HG03025 (cell line): ENCODE measurements around the gene CIC.

ENCODE experiments used
- ATAC-seq: cut with Tn5 transposase; IDR thresholded peaks from one replicate; pipeline ENCODE4 v1.9.1; 2021; ENCODE audit warnings: mild to moderate bottlenecking, moderate library complexity; ENCODE audit not compliant: unreplicated experiment, low FRiP score

Gene CIC

GRCh38 chr19:42301646-42302203, 32.7 kb downstream of the CIC start, which contains the start of gene PRR19:
PRR19 (plus strand) TSS chr19:42302132; CDS start chr19:42309585, 7,453 bp downstream.
- no peak for ATAC-seq

DNA sequence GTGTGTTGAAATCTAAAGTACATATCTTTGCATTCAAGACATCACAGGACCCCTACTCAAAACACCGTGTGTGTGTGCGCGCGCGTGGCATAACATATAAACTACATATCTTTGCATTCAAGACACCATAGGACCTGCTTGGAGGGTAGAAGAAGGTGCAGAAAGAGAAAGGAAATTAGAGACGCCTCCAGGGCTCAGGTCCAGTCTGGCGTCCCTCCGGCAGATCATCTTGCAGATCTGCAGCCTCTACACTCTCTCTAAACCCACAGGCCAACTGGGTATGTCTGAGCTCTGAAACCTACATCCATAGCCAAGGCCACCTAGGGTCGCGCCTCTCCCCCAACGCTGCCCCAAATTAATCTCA, 34.0 kb downstream of the CIC start:
- no peak for ATAC-seq

GRCh38 chr19:42303876-42304275, 34.8 kb downstream of the CIC start:
- no peak for ATAC-seq

DNA sequence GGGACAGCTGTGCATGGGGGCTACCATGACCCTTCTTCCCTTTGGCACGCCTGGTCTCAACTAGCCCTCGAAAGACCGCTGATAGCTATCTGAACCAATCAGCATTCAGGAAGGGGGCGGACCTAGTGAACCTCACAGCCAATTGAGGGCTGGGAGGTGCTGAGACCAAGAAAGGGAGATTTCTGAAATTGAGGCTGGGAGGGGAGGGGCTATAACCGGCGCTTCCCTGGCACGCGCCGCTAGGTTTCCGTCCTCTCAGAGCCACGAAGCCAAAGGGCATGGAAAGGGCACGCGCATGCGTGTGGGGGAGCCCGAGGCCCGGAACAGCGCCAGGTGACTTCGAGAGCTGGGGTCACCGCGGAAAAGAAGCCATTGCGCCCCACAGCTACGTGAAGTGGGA, 37.6 kb downstream of the CIC start:
- ATAC-seq, result no peak

GRCh38 chr19:42309686-42310085, 40.6 kb downstream of the CIC start:
- no peak for ATAC-seq

GRCh38 chr19:42311657-42312056, 42.6 kb downstream of the CIC start:
- no peak for ATAC-seq

DNA sequence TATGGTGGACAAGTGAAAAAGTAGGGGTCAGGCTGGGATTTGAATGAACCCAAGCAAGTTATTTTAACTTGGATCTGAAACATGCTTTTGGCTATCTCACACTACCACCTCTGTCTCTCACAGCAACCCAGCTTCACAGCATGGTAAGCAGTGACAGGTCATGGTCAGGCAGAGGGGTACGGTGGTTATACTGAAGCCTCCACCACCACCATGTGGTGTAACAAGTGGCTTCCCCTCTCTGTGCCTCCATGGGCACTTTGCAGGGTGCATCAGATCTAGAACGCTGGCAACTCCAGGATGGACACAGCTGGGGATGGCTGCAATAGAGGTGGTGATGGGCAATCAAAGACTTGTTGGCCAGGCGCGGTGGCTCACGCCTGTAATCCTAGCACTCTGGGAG, 43.3 kb downstream of the CIC start:
- ATAC-seq, result no peak

DNA sequence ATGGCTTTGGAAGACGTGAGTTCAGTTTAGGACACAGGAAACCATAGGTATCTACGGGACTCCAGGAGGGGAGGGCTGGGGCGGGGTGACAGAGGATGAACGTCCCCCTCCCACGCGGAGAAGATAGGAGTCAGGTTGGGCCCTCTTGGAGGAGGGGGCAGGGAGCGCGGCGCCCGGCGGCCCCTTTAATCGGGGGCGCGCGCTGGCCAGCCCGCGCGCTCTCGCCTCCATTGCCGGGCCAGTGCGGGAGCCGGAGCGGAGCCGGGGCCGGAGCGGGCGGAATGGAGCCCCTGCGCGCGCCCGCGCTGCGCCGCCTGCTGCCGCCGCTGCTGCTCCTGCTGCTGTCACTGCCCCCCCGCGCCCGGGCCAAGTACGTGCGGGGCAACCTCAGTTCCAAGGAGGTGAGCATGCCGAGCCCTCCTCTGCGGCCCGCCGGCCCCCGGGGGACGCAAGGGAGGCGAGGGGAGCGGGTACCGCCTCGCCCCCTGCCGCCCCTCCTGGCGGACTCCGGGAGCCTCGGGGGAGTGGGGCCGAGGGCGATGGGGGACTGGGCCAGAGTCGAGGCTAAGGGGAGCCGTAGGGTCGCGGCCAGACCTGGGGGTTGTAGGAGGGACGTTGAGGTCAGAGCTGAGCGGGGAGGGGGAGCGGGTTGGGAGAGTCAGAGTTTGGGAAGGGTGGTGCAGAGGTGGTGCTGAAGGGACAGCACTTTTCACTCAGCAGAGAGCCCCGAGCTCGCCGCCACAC, 44.2 kb downstream of the CIC start, which contains the start of gene TMEM145:
Gene TMEM145 (plus strand): TSS at position 214 of the 744 bp plus-strand sequence. CDS start 68 bp downstream, at position 282.
- no peak for ATAC-seq

DNA sequence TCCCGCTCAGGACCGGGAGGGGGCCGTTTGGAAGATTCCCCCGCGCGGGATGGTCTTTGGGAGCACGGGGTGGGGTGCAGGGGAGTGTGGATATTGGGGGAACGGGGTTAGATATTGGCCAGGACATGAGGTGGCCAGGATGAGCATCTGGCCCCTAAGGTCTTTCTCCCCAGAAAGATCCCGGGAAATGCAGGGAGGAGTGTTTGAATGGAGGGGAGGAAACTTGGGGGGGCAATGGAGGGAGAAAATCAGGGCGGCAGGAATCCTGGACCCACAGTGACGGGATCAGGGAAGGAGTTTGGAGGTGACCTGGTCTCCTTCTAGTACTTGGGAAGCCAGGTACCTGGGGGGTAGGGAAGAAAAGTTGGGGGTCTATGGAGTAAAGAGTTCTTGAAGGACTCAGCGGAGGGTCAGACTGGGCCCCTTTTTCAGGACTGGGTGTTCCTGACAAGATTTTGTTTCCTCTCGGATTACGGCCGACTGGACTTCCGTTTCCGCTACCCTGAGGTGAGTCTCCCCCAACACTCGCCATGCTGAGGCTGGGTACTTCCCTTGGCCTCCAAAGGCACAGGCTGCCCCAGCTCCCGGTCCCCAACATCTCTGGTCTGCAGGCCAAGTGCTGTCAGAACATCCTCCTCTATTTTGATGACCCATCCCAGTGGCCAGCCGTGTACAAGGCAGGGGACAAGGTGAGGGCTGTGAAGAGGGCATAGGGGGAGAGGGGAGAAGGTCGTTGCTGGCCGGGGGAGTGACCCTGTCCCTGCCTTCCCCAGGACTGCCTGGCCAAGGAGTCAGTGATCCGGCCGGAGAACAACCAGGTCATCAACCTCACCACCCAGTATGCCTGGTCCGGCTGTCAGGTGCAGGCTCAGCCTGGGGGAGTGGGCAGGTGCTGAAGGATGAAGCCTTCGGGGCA, 45.0 kb downstream of the CIC start:
- ATAC-seq, result no peak

DNA sequence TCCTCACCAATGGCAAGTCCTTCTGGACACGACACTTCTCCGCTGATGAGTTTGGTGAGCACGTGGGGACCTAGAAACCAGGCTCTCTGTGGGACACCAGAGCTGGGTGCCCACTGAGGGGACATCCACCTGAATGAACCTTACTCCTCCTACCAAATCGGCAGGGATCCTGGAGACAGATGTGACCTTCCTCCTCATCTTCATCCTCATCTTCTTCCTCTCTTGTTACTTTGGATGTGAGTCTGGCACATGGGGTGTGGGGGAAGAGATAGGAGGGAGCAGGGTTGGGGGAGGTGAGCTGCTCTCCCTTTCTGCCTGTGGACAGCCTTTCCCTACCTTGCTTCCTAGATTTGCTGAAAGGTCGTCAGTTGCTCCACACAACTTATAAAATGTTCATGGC, 46.0 kb downstream of the CIC start:
- ATAC-seq, result no peak

DNA sequence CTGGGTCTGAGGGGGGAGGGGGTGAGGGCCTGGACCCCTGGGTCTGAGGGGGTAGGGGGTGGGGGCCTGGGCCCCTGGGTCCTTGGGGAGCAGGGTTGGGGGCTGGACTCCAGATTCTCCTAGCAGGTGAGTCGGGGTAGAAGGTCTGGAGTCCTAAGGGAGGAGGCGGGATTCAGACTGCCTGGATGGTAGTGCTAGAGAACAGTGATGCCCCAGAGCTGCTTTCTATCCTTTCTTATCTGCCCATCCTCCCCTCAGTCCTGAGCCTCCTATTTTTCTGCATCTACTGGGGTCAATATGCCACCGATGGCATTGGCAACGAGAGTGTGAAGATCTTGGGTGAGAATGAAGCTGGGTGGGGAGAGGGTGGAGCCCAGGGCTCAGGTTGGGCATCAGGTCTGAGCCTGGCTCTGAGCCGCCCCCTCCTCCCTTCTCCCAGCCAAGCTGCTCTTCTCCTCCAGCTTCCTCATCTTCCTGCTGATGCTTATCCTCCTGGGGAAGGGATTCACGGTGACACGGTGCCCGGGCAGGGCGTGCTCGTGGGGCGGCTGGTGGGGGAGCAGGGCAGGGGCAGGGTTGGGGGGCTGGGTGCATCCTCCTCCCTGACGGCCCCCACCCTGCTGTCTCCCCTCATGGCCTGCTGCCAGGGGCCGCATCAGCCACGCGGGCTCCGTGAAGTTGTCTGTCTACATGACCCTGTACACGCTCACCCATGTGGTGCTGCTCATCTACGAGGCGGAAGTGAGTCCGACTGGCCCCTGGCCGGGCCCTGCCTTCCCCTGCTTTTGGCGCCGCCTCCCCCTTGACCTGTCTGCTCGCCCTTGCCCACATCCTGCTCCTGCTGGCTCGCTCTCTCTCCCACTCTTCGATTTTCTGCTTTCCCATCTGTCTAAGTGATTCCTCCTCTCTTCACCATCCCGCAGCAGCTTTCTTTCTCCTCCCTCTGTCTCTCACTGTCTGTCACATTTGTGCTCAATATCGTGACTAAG, 47.5 kb downstream of the CIC start:
- no peak for ATAC-seq

GRCh38 chr19:42317535-42317934, 48.5 kb downstream of the CIC start:
- no peak for ATAC-seq

GRCh38 chr19:42322305-42322704, 53.3 kb downstream of the CIC start:
- no peak for ATAC-seq

- ATAC-seq, result no peak
These were observed 54.4 kb downstream of the CIC start for GRCh38 chr19:42323473-42323851.

- ATAC-seq, result no peak
These were observed 55.0 kb downstream of the CIC start for GRCh38 chr19:42323852-42324654.

DNA sequence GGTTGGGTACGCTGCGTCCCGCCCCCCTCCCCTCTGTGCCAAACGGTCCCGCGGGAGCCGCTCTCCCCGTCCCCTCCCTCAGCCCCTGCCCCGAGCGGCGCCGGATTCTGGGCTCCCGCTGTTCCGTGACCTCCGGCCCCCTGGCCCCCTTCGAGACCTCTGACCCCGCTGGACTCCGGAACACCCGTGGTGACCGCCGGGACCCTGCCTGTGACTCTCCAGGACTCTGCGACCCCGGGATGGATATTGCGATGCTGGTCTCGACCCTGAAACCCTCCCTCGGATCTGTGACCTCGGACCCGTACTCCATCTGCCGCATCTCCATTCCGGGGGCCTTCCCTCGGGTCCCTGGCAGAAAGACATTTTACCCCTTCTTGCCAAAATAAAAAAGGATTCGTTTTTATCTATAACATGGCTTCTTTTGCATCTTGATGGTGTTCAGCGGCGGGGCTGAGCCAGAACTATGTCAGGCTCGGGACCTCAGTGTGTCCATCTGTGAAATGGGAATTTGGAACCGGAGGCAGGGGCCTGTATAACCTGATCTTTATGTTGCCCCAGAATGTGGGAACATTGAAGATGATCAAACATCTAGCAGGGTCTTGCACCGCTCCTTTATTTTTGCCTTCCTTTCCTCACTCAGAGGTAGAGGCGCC, 55.7 kb downstream of the CIC start:
- no peak for ATAC-seq

DNA sequence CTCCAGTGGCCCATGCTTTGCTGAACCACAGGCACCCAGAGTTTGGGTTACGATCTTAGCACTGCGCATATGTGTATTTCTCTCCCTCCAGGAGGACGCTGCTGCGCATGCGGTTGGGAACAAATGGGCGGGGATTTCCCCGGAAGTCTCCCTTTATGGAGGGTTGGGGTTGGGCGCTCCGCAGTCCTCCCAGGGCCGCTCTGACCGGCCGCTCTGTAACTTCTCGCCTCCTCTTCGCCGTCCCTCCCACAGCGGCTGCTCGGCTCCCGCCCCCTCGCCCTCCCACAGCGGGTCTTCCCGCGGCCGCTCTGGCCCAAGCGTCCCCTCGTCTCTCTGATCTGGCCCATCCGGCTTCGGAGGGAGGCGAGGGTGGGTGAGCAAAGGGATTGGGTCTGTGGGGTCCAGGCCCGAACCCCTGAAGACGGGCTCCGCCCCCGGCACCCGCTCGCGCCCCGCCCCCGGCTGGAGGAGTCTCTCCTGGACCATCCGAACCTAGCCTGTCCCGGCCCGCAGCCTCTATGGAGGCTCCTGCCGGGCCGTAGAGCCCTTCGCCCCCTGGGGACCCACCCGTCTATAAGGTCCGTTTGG, 56.4 kb downstream of the CIC start, which contains the start of gene MEGF8:
Gene MEGF8 (plus strand): TSS at position 328 of the 588 bp plus-strand sequence. CDS start 609 bp downstream, outside the sequence.
- peak; percentile 87 for ATAC-seq
